ENCODE results near the gene KCNC4.

KCNC4 gene

DNA sequence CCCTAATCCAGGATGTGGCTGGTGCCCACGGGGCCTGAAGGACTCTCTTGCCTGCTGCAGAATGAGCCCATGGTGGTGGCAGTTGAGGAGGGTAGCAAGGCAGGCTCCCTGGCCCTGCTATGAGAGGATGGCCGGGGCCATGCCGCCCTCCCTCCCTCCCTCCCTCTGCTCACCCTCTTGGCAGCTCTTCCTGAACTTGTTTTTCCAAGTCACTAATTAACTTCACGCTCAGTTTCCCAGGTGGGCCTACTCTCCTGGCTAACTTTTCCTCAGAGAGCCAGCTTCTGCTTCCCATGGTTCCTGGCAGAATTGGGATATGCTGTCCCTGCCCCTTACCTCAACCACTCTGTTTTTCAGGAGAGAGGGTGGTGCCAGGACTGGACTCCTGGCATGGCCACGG is 10.2 kb downstream of the KCNC4 start:
- Histone ChIP-seq H3K27ac (no peak overlapping the region), H3K9me3 (ENCODE audit: control insufficient read depth, low read length) (no peaks in the 10 kb centered on the region), H2AFZ (no peak overlapping the region), H3K4me2 (ENCODE audit: low read length) (no peak overlapping the region), H3K36me3 (ENCODE audit: control insufficient read depth, insufficient read depth, low read length) (no peaks in the 10 kb centered on the region), H3K27me3 (ENCODE audit: control insufficient read depth, insufficient read depth, low read length) (no peaks in the 10 kb centered on the region), H3K9ac (no peak overlapping the region), H3K79me2 (peaks cover 12% of the 10 kb centered on the region), H3K4me1 (peaks cover 10% of the 10 kb centered on the region), H3K4me3 (ENCODE audit: low read depth, low read length) (no peak overlapping the region)
- TF ChIP-seq, protein P1, sequence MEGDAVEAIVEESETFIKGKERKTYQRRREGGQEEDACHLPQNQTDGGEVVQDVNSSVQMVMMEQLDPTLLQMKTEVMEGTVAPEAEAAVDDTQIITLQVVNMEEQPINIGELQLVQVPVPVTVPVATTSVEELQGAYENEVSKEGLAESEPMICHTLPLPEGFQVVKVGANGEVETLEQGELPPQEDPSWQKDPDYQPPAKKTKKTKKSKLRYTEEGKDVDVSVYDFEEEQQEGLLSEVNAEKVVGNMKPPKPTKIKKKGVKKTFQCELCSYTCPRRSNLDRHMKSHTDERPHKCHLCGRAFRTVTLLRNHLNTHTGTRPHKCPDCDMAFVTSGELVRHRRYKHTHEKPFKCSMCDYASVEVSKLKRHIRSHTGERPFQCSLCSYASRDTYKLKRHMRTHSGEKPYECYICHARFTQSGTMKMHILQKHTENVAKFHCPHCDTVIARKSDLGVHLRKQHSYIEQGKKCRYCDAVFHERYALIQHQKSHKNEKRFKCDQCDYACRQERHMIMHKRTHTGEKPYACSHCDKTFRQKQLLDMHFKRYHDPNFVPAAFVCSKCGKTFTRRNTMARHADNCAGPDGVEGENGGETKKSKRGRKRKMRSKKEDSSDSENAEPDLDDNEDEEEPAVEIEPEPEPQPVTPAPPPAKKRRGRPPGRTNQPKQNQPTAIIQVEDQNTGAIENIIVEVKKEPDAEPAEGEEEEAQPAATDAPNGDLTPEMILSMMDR (IDR thresholded peaks at IDR 0.05): no peak

DNA sequence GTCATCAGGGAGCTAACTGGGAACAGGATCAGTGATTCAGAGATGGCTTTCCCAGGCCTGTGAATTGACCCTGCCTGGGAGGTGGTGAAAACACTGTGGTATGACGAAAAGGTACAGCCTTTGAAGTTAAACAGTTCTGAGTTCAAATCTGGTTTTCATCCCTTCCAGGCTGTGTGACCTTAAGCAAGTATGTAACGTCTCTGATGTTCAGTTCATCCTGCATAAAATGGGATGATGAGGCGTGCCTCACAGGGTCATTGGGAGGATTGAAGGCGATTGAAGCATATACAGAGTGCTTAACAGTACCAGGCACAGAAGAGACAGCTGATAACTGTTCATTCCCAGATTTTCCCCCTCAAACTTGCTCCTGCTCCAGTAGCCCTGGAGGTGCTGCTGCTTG is 11.0 kb downstream of the KCNC4 start:
- Histone ChIP-seq H2AFZ (no peak overlapping the region), H3K9ac (no peak overlapping the region), H3K4me1 (peaks cover 3% of the 10 kb centered on the region), H3K4me2 (ENCODE audit: low read length) (no peak overlapping the region), H3K79me2 (peaks cover 12% of the 10 kb centered on the region), H3K9me3 (ENCODE audit: control insufficient read depth, low read length) (no peaks in the 10 kb centered on the region), H3K27me3 (ENCODE audit: control insufficient read depth, insufficient read depth, low read length) (no peaks in the 10 kb centered on the region), H3K4me3 (ENCODE audit: low read depth, low read length) (no peak overlapping the region), H3K36me3 (ENCODE audit: control insufficient read depth, insufficient read depth, low read length) (no peaks in the 10 kb centered on the region), H3K27ac (no peak overlapping the region)
- TF ChIP-seq, protein P1 (IDR thresholded peaks at IDR 0.05): no peak

DNA sequence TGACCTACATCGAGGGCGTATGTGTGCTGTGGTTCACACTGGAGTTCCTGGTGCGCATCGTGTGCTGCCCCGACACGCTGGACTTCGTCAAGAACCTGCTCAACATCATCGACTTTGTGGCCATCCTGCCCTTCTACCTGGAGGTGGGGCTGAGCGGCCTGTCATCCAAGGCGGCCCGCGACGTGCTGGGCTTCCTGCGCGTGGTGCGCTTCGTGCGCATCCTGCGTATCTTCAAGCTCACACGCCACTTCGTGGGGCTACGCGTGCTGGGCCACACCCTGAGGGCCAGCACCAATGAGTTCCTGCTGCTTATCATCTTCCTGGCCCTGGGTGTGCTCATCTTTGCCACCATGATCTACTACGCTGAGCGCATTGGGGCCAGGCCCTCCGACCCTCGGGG is 13.0 kb downstream of the KCNC4 start:
- Histone ChIP-seq H3K9ac (no peak overlapping the region), H3K9me3 (ENCODE audit: control insufficient read depth, low read length) (no peaks in the 10 kb centered on the region), H3K36me3 (ENCODE audit: control insufficient read depth, insufficient read depth, low read length) (no peaks in the 10 kb centered on the region), H3K4me2 (ENCODE audit: low read length) (no peak overlapping the region), H3K27ac (no peak overlapping the region), H2AFZ (no peak overlapping the region), H3K4me3 (ENCODE audit: low read depth, low read length) (no peak overlapping the region), H3K79me2 (peaks cover 5% of the 10 kb centered on the region), H3K27me3 (ENCODE audit: control insufficient read depth, insufficient read depth, low read length) (no peaks in the 10 kb centered on the region), H3K4me1 (no peaks in the 10 kb centered on the region)
- TF ChIP-seq, protein P1 (IDR thresholded peaks at IDR 0.05): no peak

DNA sequence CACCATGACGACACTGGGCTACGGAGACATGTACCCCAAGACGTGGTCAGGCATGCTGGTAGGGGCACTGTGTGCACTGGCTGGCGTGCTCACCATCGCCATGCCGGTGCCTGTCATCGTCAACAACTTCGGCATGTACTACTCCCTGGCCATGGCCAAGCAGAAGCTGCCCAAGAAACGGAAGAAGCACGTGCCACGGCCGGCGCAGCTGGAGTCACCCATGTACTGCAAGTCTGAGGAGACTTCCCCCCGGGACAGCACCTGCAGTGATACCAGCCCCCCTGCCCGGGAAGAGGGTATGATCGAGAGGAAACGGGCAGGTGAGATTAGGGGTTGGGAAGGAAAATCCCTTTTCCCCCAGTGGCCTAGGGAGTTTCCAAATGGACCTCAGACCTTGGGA is 13.5 kb downstream of the KCNC4 start:
- TF ChIP-seq, protein P1 (IDR thresholded peaks at IDR 0.05): no peak
- no peak overlapping the region for H3K4me2 ChIP-seq (ENCODE audit: low read length)
- H3K79me2 ChIP-seq: peaks cover 3% of the 10 kb centered on the region
- no peak overlapping the region for H3K27ac ChIP-seq
- no peak overlapping the region for H2AFZ ChIP-seq
- no peaks in the 10 kb centered on the region for H3K36me3 ChIP-seq (ENCODE audit: control insufficient read depth, insufficient read depth, low read length)
- no peaks in the 10 kb centered on the region for H3K27me3 ChIP-seq (ENCODE audit: control insufficient read depth, insufficient read depth, low read length)
- no peak overlapping the region for H3K4me3 ChIP-seq (ENCODE audit: low read depth, low read length)
- no peaks in the 10 kb centered on the region for H3K9me3 ChIP-seq (ENCODE audit: control insufficient read depth, low read length)
- no peak overlapping the region for H3K9ac ChIP-seq
- H3K4me1 ChIP-seq: no peaks in the 10 kb centered on the region

DNA sequence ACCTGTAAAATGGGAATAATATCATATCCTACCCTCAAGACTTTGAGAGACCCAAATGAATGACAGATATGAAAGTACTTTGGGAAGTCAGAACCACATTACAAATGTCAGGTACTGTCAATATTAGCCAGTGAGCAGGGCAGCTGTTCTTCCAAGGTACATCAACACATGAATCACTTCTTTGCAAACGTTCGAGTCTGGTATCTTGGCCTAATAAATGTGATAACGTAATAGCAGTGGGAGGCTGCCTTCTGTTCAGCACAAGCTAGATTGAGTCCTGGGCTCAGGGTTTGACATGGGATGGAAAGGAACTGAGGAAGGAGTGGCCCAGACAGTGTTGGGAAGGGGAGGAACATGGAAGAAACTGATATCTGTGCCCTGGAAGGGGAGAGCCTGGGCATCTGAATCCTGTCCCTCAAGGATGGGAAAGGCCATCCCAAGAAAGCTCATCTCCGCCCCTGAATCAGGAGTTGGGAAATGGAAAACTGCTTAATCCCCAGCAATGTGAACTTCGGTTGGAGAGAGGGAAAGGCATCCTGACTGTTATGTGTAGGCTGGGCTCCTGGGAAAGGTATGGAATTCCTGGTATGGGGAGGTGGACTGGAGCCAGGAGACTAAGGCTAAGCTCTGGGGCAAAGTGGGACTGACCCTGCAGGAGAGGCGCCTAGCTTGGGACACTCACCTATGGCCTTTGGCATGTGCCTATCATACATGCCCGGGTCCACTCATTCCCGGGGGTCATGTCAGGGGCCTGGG is 14.3 kb downstream of the KCNC4 start:
- TF ChIP-seq, protein P1 (IDR thresholded peaks at IDR 0.05): no peak
- H3K4me1 ChIP-seq: no peaks in the 10 kb centered on the region
- no peak overlapping the region for H3K4me2 ChIP-seq (ENCODE audit: low read length)
- no peaks in the 10 kb centered on the region for H3K79me2 ChIP-seq
- H3K27me3 ChIP-seq (ENCODE audit: control insufficient read depth, insufficient read depth, low read length): no peaks in the 10 kb centered on the region
- H3K27ac ChIP-seq: no peak overlapping the region
- H3K9ac ChIP-seq: no peak overlapping the region
- no peaks in the 10 kb centered on the region for H3K9me3 ChIP-seq (ENCODE audit: control insufficient read depth, low read length)
- H3K4me3 ChIP-seq (ENCODE audit: low read depth, low read length): no peak overlapping the region
- no peaks in the 10 kb centered on the region for H3K36me3 ChIP-seq (ENCODE audit: control insufficient read depth, insufficient read depth, low read length)
- no peak overlapping the region for H2AFZ ChIP-seq
